HG02870 (cell line): ENCODE measurements around the gene OMA1.
"Not testable (repeated sequence)": the region's sequence is repeated elsewhere in the genome, so short reads cannot be mapped to it uniquely, and the experiment has no call there.

Source experiments
- ATAC-seq: cut with Tn5 transposase; IDR thresholded peaks from one replicate; pipeline ENCODE4 v1.9.1; 2021; ENCODE audit warnings: mild to moderate bottlenecking, moderate library complexity; ENCODE audit not compliant: unreplicated experiment

OMA1 gene

DNA sequence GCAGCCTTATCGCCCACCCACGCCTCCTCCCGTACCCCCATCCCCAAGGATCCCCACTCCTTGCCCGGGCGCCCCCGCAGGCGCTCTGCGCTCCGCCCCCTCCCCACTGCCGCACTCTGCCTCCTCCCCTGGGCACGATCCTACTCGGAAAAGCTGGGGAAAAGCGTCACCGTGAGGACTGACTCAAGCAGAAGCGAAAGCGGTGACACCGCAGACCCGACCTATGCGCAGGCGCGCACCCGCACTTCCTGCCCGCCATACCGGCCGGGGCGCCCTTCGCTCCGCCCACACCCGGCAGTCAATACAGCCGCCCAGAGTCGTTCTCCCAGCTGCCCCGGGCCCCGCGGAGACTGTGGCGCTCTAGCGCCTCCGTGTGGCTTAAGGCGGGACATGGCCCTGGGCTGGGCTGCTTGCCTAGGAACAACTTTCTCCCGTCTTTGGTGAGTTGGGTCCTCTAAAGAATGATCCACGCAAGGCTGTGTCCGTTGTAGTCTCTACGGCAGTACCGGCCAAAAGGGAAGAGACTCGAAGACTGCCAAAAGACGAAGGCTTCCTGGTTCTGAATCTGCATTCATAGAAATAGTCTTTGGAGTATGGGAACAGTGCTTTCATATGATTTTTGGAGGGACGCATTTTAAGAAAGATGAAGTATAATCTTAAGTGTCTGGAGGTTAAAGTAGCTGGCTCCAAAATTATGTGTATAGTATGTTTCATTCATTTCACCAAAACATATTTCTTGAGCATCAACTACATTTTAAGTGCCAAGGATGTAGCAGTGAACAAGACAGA is at the start of gene OMA1:
TSS of gene OMA1 (minus strand) at position 207 of the 789 bp plus-strand sequence. CDS start 7,432 bp downstream, outside the sequence.
- ATAC-seq = peak; percentile 96

DNA sequence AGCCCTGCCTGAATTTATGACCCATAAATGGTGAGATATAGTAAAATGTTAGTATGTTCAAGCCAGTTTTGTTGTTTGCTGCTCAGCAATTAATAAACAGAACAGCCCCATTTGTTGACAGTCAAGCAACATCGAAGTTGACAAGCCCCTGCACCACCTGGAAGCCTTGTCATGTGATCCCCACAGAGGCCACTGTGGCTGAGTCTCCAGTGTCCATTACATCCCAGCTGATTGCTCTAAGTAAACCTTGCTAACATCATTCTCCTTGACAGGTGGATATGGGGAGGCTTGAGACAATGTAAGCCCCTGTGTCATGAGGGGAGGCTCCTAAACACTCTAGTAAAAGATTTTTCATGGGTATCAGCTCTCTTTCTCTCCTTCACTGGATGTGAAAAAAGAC is 48.0 kb upstream of the OMA1 start:
- ATAC-seq = no peak

DNA sequence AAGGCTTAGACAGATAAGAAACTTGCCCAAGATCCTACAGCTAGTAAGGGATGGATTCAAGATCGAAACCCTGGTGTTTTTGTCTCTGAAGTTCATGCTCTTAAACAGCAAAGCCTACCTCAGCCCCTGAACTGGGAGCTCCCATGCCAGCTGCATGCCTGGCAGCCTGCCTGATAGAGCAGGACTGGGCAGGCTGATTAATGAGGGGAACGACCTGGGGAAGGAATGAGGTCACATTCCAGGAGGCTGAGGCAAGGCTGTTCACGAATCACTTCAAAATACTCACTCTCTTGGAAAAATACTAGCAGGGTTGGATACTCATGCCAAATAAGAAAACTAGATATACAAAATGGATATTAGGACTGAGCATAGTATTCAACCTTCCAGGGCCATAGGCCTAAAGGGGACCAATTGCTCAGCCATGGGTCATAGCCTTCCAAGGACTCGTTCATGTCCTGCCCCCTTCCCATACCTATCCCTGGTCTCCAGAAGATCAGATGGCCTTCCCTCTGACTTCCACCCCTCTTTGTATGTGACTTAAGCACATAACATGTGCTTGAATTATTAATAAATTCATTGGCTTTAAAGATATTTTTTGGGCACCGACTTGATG is 46.1 kb upstream of the OMA1 start:
- no peak for ATAC-seq

DNA sequence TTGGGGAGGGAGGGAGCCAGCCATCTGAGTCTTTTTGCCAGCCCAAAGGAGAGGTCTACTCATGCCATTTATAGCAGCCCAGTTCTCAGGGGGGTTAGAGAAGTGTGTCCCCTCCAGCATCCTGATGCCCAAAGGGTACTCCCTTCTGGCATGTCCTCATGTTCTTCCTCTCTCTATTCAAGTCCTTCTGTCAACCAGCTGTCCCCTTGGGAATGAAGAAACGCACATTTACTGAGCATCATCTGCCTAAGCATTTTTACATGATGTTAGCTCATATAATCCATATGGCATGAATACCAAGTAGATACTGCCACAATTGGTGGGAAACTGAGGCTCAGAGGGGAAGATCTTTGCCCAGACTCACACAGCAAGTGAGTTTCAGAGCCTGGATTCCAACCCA is 45.3 kb upstream of the OMA1 start:
- ATAC-seq = no peak

DNA sequence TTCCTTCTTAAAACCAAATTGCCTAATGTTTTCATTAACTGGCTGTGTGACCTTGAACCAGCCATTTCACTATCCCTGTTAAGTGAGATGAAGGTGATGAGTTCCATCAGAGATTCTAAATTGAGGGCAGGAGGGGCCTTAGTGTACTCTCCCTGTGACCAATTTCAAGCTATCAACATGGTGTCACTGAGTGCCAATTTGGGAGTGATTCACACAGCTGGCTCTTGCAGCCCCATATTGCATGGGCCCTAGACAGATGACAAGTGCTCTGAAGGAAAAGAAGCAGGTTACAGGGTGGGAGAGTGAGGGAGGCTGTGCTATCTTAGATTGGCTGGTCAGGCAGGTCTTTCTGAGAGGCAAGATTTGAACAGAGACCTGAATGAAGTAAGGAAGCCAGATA is 43.5 kb upstream of the OMA1 start:
- ATAC-seq = no peak

DNA sequence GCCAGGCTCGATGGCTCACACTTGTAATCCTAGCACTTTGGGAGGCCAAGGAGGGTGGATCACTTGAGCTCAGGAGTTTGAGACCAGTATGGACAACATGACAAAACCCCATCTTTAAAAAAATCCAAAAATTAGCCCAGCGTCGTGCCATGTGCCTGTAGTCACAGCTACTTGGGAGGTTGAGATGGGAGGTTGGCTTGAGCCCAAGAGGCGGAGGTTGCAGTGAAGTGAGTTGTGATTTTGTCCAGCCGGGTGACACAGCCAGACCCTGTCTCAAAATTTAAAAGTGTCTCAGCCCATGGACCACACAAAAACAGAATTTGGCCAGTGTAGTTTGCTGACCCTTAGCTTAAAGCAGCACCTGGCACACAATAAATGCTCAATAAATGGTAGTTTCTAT is 41.9 kb upstream of the OMA1 start:
- no peak for ATAC-seq

DNA sequence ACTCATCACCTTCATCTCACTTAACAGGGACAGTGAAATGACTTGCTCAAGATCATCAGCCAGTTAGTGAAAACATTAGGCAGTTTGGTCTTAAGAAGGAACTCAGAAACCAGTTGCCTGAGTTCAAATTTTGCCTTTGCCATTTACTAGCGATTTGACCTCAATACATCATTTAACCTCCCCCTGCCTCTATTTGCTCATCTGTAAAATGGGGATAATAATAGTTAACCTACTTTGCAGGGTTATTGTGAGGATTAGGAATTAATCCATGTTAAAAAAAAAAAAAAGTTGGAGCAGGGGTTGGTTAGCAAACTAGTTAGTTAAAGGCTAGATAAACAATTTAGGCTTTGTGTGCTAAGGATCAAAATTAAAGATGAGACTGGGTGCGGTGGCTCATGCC is 41.1 kb upstream of the OMA1 start:
- no peak for ATAC-seq

DNA sequence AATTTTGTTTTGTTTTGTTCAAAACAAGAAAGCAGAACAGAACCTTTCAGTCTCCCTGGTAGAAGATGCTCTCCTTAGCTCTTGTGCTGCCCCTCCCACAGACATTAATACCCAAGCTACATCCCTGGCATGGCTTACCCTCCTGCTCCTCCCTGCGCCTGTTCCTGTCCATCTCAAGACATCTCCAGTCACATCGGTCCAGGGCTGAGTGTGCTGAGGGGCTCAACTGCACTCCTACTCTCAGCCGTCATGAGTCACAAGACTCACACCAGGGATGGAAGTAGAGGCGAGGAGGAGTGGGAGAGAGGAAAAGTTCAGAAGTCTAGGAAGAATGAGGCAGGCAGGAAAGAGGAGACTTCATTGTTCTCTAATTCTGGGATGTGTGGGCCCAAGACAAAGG is 39.7 kb upstream of the OMA1 start:
- ATAC-seq = no peak

DNA sequence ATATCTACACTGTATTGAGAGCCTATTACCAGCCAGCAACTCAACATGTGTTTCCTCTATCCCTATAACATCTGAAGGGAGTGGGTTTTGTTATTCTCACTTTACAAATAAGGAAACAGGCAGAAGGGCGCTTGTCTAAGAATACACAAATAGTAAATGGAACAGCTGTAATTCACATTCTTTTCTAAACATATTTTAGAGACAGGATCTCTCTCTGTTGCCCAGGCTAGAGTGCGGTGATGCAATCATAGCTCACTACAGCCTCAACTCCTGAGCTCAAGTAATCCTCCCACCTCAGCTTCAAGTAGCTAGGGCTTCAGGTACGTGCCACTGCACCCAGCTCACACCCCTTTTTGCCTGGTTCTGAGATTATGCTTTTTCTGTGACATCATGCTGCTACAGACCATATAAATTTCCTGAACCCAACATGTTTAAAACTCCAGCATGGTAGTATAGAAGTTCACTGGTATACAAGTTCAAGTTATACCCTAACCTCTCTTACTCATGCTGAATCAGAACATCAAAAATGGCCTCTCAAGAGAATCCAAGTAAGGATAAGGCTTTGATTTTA is 39.1 kb upstream of the OMA1 start:
- no peak for ATAC-seq

DNA sequence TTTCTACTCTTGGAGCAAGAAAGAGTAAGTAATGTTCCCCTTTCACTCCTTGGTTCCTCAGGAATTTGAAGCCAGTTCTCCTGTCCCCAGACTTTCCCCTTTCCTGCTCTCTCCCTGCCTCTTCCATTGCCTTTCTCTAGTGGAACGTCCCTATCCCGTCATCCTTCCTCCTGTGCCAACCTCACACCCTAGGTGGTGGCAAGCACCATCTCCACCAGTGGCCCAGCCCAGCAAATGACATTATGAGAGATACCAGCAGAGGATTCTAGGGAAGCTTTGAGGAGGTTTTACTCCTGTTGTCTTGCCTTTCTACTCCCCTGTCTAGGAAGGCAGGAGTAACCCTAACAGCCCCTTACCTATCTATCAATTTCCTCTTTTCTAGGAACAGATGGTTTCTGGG is 38.6 kb upstream of the OMA1 start:
- no peak for ATAC-seq

DNA sequence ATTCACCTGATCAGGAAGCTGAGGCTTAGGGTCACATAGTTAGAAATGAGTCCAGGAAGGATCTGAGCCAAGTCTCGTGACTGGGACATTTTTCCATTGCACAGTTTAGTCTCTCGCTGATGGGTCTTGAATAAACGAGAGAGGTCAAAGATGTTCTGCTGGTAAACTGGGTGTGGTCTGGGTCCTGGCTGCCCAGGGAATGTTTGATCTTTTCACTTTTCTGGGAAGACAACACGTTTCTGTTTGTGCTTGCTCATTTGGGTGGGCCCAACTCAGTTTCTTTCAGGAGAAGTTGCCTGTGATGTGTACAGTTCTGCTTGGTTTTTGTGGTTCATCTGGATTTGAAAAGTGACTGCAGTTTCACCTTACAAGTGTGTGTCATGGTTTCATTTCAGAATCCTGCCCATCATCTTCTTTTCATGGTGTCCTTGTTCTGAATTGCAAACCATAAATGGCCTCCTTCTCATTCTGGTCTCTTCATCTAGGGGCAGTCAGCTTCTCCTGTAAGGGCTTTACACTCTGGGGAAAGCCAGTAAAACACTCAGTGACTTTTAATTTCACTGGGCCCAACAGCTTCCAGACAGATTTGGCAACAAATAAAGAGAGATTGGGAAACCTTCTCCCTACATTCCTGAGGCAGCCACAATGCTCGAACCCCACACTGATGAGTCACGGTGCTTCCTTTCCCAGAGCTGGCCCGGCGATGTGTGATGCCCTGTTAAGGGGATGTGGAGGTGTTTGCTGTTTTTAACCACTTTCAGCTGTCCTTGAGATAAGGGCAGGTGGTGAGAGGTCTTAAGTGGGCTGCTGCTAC is 37.8 kb upstream of the OMA1 start:
- ATAC-seq = peak; percentile 87

DNA sequence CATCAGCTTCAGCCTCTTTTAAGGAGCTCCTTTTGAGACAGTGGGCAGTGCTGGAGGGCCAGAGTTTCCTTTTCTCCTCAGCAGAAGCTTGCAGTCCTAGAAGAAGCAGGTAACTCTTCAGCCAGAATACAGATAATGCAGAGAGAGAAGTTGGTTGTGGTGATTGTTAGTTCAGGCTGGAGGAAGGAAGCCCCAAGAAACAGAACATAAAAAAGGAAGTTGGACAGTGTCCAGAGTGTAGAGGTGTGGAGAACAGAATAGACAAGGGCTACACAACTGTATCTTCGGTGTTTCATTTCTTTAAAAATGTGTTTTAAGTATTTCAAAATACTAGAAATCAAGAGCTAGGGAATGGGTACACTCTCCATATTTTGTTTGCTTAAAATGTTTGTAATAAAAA is 37.0 kb upstream of the OMA1 start:
- no peak for ATAC-seq

DNA sequence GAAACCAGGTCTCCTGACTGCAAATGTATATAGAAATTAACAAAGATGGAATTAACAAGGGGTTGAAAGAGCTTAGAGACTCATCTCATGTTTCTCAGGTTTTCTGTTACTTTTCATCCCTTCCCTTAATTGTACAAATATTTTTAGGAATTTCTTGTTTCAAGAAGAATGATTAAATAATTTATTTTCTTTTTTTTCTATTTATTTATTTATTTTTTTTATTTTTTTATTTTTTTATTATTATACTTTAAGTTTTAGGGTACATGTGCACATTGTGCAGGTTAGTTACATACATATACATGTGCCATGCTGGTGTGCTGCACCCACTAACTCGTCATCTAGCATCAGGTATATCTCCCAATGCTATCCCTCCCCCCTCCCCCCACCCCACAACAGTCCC is 35.6 kb upstream of the OMA1 start:
- ATAC-seq = not testable (repeated sequence)

DNA sequence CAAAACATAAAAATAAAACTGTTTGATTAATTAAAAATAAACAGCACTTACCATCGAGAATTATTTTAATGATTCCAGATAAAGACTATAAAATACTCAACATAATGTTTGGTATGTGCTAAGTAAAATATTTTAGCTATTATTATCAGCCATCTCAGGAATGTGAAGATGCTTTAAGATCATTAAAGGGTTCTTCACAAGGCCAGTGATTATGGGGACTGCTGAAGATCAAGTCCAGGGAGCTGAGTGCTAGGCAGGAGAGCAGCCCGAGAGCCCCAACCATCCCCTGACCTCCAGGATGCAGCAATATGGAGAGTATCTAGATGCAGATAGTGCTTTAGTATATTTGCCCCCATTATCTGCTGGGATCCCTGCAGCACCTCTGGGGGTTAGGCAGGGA is 35.1 kb upstream of the OMA1 start:
- ATAC-seq = no peak

DNA sequence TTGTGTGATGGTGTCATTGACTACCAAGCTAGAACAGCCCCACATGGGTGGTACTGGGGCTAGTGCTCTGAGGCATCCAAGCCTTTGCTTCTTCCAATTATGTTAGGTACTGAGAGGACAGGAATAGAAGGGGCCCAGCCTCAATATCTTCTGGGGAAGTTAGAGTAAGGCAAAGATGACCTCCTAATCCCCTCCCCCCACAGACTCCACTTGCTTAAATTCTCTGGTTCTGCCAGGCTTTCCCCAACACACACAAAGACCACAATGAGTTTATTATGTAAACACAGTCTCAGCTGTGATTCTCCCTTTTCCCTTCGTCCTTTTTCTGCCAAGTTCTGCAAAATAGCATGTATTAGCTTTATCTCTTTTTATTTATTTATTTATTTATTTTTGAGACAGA is 33.7 kb upstream of the OMA1 start:
- no peak for ATAC-seq

DNA sequence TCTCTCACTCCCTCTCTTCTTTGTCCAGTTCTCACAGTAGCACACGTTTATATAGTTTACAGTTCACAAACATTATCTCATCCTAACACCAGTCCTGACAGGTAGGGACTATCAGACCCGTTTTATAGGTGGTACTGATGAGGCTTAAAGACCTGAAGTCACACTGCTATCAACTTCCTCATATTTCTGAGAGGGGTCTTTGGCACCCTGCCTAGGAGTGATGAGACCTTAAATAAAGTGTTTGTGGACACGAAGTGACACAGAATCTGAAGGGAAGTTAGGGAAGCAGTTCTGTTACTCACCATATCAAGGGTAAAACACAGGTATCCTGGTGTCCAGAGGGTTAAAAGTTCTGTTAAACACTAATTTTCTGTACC is 31.1 kb upstream of the OMA1 start:
- no peak for ATAC-seq

DNA sequence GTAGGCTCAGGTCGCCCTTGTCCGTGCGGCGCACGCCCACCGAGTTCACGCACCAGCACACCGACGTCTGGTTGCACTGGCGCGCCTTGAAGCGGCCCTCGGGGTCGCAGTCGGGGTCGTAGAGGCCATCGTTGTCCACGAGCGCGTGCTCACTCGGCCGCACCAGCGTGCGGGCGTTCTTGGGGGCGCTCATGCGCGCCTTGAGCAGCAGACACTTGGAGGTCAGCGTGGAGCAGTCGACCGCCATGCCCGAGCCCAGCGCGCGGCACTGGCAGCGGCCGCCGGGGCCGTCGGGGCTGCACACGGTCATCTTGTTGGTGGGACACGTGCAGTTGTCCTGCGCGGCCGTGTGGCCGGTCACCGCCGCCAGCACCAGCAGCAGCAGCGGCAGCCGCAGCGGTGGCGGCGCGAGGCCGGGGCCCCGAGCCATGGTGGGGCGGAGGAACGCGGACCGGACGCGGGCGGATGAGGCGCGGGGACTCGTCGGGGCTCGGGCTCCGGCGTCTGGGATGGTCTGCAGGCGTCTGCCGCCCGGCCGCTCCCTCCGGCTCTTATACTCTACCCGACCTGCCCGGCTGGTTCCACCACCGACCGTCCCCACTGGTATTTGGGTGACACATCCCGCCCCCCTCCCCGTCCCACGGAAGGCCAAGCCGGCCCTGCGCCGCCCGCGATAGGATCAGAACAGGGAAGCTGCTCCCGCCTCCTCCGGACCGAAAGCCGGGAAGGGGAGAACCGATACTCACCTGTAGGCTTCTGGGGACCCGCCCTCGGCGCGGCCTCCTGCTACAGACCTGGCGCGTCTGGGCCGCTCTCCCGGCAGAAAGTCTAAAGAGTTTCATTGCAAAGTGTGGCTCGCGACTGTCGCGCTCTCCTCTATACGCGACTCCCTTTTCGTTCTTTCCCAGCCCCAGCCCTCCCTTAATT is 30.5 kb upstream of the OMA1 start, which contains the start of gene TACSTD2:
TSS of gene TACSTD2 (minus strand) at position 526 of the 927 bp plus-strand sequence. CDS start at position 430, 96 bp downstream.
- no peak for ATAC-seq

DNA sequence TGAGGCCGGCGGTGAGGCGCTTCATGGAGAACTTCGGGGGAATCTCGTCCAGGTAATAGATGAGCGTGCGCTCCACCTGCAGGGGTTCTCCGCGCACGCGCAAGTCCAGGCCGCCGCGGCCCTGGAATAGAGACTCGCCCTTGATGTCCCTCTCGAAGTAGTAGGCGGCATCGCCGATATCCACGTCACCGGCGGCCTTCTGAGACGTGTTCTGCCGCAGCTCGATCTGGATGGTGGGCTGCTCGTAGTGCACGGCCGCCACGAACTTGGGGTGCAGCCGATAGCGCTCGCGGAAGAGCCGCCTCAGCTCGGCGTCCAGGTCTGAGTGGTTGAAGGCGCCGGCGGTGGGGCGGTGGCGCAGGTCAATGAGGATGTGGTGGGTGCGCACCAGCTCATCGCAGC is 29.8 kb upstream of the OMA1 start:
- no peak for ATAC-seq

DNA sequence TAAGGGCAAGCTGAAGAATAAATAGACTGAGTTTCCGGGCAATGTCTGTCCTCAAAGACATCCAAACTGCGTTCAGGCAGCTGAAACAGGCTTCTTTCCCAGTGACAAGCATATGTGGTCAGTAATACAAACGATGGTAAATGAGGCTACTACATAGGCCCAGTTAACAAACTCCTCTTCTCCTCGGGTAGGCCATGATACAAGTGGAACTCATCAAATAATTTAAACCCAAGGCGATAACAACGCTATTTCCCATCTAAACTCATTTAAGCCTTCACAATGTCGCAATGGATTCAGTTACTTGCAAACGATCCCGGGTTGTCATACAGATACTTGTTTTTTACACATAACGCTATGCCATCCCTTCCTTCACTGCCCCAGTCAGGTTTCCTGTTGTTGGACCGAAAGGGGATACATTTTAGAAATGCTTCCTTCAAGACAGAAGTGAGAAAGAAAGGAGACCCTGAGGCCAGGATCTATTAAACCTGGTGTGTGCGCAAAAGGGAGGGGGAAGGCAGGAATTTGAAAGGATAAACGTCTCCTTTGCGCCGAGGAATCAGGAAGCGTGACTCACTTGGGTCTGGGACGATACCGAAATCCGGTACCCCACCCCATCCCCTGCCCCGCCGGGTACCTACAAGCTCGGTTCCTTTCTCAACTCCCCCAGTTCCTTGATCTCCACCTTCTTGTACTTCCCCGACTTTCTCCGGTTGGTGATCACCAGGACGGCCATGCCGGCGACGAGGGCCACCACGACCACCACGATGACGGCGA is 29.2 kb upstream of the OMA1 start:
- no peak for ATAC-seq

DNA sequence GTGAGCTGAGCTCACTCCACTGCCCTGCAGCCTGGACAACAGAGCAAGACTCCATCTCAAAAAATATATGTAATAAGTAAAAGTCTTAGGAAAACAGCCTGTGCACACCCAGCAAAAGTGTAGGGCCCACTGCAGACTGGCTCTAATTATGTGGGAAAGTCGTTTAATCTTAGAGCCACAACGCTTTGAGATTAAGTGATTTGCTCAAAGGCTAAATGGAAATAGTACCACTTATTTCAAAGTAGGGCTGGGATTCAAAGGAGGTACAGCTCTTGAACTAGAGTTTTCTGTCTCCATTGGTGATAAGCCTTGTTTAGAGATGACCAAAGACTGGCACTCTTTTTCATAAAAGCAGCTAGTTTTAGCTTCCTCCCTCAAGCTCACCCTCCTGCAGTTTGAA is 28.3 kb upstream of the OMA1 start:
- no peak for ATAC-seq
